Measurements from ENCODE around the gene NCKAP1.

The NCKAP1 gene

GRCh38 chr2:182866461-182867406 lies 171.5 kb downstream of the NCKAP1 start, which contains the start of gene FRZB:
Gene FRZB (minus strand): TSS chr2:182866637. CDS start chr2:182866552, 85 bp downstream.
- no peak for DNase-seq

GRCh38 chr2:182866095-182866460 lies 172.2 kb downstream of the NCKAP1 start:
- no peak for DNase-seq

GRCh38 chr2:182864949-182865570 lies 173.2 kb downstream of the NCKAP1 start:
- DNase-seq, result no peak

- DNase-seq, result no peak
Measured at GRCh38 chr2:182863642-182864041, 174.6 kb downstream of the NCKAP1 start.

GRCh38 chr2:182862091-182862490 lies 176.2 kb downstream of the NCKAP1 start:
- DNase-seq, result no peak

GRCh38 chr2:182860858-182861257 lies 177.4 kb downstream of the NCKAP1 start:
- DNase-seq, result no peak
